Mucosa of stomach (tissue), 1 donor: ENCODE measurements around the gene SERPINB2.

ENCODE experiments used
- H3K27me3 ChIP-seq: one replicate; pipeline ENCODE4 v1.7.0; 2013; ENCODE audit warnings: mild to moderate bottlenecking, low read length; ENCODE audit not compliant: control insufficient read depth, insufficient read depth
- H3K36me3 ChIP-seq: one replicate; pipeline ENCODE4 v1.7.0; 2013; ENCODE audit warnings: low read length; ENCODE audit not compliant: control insufficient read depth, insufficient read depth
- H3K4me1 ChIP-seq: one replicate; pipeline ENCODE4 v1.7.0; 2013; ENCODE audit warnings: mild to moderate bottlenecking, low read length; ENCODE audit not compliant: control insufficient read depth, insufficient read depth
- H3K4me3 ChIP-seq: one replicate; pipeline ENCODE4 v1.7.0; 2013; ENCODE audit warnings: low read length
- H3K9ac ChIP-seq: one replicate; pipeline ENCODE4 v1.7.0; 2013; ENCODE audit warnings: mild to moderate bottlenecking, low read length, moderate library complexity
- H3K9me3 ChIP-seq: one replicate; pipeline ENCODE4 v1.7.0; 2013; ENCODE audit warnings: mild to moderate bottlenecking, low read length, moderate library complexity; ENCODE audit not compliant: control insufficient read depth
- donor health status: Pancreatic carcinoma.

The SERPINB2 gene, protein sequence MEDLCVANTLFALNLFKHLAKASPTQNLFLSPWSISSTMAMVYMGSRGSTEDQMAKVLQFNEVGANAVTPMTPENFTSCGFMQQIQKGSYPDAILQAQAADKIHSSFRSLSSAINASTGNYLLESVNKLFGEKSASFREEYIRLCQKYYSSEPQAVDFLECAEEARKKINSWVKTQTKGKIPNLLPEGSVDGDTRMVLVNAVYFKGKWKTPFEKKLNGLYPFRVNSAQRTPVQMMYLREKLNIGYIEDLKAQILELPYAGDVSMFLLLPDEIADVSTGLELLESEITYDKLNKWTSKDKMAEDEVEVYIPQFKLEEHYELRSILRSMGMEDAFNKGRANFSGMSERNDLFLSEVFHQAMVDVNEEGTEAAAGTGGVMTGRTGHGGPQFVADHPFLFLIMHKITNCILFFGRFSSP

DNA sequence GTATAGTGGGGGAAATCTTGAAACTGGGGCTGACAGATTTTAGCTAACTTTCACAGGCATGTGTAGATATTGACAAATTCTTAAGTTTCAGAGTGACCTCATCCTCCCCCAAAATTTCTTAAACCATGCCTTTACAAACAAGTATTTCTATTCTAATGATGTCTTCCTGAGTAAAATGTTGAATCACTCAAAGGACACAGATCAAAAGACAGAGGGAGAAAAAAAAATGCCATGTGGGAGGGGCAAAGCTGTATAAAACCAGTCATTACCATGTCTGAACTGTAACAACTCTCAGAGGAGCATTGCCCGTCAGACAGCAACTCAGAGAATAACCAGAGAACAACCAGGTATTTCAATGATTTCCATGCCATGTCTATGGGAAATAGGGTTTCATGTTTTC is at the start of gene SERPINB2:
Gene SERPINB2, plus strand, starts transcription at position 282 of the 400 bp plus-strand sequence. CDS start 3,740 bp downstream, outside the sequence.
- no peak within 1 kb of the TSS for H3K9ac ChIP-seq
- no peak within 1 kb of the TSS for H3K4me3 ChIP-seq
- no peaks in the 10 kb centered on the region for H3K9me3 ChIP-seq
- H3K4me1 ChIP-seq, result peaks cover 6% of the 10 kb centered on the region
- no peaks in the 10 kb centered on the region for H3K27me3 ChIP-seq
- no peaks in the 10 kb centered on the region for H3K36me3 ChIP-seq

DNA sequence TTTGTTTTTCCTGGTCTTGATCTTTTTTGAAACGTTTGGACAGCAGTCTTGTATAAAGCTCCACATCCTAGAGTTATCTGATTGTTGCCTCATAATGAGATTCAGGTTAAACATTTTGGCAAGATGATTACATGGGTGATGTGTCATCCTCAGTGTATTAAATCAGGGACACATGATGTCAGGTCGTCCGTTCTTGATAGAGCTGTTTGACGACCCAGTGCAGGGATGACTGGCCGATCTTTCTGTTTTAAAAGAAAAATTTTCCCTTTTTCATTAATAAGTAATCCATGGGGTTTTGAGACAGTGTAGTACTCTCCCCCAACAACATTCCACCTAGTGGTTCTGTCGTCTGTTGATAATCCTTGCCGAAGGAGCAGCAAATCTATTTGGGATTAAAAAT is 44.5 kb upstream of the SERPINB2 start:
- H3K4me3 ChIP-seq, result no peak overlapping the region
- no peaks in the 10 kb centered on the region for H3K27me3 ChIP-seq
- no peaks in the 10 kb centered on the region for H3K4me1 ChIP-seq
- no peak overlapping the region for H3K9ac ChIP-seq
- no peaks in the 10 kb centered on the region for H3K9me3 ChIP-seq
- no peaks in the 10 kb centered on the region for H3K36me3 ChIP-seq

DNA sequence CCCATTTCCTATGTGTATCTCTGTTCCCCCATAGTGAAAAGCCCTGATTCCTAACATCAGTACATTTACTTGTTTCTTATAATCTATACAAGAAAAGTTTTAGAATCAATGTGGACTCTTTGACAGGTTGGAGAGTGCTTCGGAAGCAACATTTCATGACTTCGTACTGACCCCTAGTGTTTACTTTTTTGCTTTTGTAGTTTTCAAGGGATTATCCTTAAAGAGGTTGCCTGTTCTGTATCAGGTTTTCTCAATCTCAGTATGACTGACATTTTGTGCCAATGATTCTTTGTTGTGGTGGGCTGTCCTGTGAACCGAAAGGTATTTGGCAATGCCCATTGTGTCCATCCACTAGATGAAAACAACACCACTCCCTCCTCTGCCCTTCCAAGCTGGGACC is 43.3 kb upstream of the SERPINB2 start:
- H3K9ac ChIP-seq, result no peak overlapping the region
- no peak overlapping the region for H3K4me3 ChIP-seq
- no peaks in the 10 kb centered on the region for H3K4me1 ChIP-seq
- no peaks in the 10 kb centered on the region for H3K9me3 ChIP-seq
- no peaks in the 10 kb centered on the region for H3K36me3 ChIP-seq
- no peaks in the 10 kb centered on the region for H3K27me3 ChIP-seq

DNA sequence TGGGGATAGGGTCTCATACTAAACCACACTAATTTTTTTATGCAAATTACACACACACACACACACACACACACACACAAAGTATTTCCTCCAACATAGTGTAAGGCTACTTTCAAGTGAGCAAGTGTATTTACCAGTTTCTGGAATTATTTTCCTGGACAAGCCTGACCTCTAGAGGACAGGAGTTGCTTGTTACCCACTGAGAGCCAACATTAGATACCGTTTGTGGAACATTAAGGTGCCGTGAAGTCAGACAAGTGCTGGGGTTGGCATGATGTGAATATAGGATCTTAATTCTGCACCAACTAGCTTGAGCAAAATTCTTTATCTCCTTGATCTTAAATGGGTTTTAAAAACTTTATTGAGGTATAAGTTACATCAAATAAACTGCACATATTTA is 39.3 kb upstream of the SERPINB2 start:
- Histone ChIP-seq H3K36me3 (no peaks in the 10 kb centered on the region), H3K4me1 (no peaks in the 10 kb centered on the region), H3K4me3 (no peak overlapping the region), H3K9me3 (no peaks in the 10 kb centered on the region), H3K27me3 (no peaks in the 10 kb centered on the region), H3K9ac (no peak overlapping the region)

DNA sequence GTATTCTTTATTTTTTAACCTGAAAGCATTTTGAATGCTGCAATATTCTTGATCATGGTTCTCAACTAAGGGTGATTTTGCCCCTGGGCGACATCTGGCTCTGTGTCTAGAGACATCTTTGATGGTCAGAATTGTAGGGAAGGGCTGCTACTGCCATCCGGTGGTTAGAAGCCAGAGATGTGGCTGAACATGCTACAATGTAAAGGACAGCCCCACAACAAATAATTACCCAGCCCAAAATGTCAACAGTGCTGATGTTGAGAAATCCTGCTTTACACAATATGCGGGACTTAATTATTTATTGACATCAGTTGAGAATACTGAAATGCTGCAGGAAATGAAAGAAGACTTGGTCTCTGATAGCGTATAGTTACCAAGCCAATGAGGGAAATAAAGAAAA is 37.5 kb upstream of the SERPINB2 start:
- Histone ChIP-seq H3K4me1 (no peaks in the 10 kb centered on the region), H3K9ac (no peak overlapping the region), H3K36me3 (no peaks in the 10 kb centered on the region), H3K27me3 (no peaks in the 10 kb centered on the region), H3K9me3 (no peaks in the 10 kb centered on the region), H3K4me3 (no peak overlapping the region)

DNA sequence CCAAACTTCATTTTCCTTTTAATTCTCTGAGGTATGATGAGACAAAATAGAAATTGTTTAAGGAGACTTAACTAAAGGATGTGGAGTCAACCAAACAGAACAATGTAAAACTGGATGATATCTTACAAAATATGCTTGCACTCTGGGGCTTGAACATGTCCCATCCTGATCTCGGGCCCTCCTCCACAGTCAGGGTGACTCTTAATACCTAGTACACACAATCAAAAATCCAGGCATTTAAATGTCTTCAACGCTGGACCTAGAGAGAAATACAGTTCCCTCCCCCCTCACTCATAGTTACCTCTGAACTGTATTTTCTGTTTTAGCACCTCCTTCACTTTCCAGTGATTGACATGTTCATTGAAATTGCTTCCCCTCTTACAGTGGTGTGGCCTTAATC is 36.9 kb upstream of the SERPINB2 start:
- Histone ChIP-seq H3K36me3 (no peaks in the 10 kb centered on the region), H3K9ac (no peak overlapping the region), H3K9me3 (no peaks in the 10 kb centered on the region), H3K27me3 (no peaks in the 10 kb centered on the region), H3K4me3 (no peak overlapping the region), H3K4me1 (no peaks in the 10 kb centered on the region)

DNA sequence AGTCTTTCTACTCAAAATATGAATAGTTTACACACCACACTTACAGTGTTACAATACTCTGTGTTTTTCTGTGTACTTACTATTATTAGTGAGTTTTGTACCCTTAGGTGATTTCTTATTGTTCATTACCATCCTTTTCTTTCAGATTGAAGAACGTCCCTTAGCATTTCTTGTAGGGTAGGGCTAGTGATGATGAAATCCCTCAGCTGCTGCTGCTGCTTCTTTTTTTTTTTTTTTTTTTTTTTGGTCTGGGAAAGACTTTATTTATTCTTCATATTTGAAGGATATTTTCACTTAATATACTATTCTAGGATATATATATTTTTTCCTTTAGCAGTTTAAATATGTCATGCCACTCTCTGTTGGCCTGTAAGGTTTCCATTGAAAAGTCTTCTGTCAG is 29.0 kb upstream of the SERPINB2 start:
- Histone ChIP-seq H3K9ac (no peak overlapping the region), H3K4me3 (no peak overlapping the region)

DNA sequence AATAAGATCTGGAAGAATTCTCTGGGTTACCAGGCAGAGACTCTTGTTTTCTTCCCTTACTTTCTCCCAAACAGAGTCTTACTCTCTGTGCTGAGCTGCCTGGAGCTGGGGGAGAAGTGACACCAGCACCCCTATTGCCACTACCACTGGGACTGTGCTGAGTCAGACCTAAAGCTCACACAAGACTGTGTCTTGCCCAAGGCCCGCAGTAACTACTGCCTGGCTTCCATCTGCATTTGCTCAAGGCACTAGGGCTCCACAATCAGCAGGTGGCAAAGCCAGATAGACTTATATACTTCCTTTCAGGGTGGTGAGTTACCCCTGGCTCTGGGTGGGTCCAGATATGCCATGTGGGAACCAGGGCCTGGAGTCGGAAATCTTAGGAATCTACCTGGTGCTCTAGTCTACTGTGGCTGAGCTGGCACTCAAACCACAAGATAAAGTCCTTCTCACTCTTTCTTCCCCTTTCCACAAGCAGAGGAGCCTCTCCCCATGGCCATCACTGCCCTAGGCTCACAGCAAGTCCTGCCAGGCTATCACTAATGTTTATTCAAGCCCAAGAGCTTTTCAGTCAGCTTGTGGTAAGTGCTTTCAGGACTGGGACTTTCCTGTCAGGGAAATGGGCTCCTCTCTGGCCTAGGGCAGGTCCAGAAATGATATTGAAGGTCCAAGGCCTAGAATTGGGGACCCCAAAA is 27.6 kb upstream of the SERPINB2 start:
- Histone ChIP-seq H3K27me3 (no peaks in the 10 kb centered on the region), H3K9me3 (no peaks in the 10 kb centered on the region), H3K4me1 (peaks cover 14% of the 10 kb centered on the region), H3K4me3 (no peak overlapping the region), H3K9ac (no peak overlapping the region), H3K36me3 (no peaks in the 10 kb centered on the region)

More for the DNA sequence above, 29.0 kb upstream of the SERPINB2 start:
- peaks cover 14% of the 10 kb centered on the region for H3K4me1 ChIP-seq
- H3K36me3 ChIP-seq, result no peaks in the 10 kb centered on the region
- no peaks in the 10 kb centered on the region for H3K9me3 ChIP-seq
- H3K27me3 ChIP-seq, result no peaks in the 10 kb centered on the region

DNA sequence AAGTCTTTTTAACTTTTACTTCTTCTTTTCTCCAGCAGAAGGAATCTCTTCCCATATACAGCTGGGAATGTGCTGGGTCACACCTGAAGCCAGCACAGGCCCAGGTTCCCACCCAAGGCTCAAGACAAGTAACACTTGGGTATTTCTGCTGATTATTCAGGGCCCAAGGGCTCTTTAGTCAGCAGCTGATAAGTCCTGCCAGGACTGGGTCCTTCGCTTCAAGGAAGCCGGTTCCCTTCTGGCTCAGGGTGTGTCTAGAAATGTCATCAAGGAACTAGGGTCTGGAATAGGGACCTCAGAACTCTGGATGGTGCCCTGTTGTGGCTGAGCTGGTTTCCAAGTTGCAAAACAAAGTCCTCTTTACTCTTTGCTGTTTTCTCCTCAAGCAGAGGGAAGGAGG is 27.0 kb upstream of the SERPINB2 start:
- Histone ChIP-seq H3K27me3 (no peaks in the 10 kb centered on the region), H3K9ac (no peak overlapping the region), H3K9me3 (no peaks in the 10 kb centered on the region), H3K36me3 (no peaks in the 10 kb centered on the region), H3K4me3 (no peak overlapping the region), H3K4me1 (peaks cover 14% of the 10 kb centered on the region)

DNA sequence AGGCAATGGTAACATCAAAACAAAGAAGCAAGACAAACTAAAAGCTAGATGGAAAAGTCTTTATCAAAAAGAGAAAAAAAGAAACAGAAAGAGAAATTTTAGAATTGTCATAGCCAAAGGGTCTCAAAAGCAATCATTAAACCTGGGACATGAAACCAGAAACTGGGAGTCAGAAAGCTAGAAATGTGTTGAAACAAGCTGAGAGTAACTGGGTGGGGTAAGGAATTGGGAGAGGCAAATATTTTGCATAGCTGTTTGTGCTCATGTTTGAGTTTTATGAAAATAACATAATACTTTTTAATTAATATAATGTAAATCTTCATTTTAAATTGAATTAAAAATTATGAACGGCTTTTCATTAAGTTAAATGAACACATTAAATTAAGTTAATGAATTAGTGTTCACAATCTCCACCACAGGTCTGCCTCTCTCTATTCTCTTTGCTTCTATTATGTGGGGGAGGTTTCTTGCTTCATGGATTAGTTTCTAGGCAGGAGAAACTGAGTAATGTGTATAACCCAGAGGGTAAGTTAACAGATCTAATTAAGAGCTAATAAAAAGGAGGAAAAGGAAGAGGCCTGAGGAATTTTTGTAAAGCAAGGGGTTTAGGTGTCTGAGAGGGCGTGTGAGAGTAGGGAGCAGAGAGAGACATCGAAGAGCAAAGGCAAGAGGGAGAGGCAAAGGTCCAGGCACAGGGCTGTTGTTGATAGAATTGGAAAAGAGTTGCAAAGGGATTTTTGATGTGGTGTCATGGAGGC is 20.0 kb upstream of the SERPINB2 start:
- H3K9ac ChIP-seq, result no peak overlapping the region
- no peak overlapping the region for H3K4me3 ChIP-seq
- no peaks in the 10 kb centered on the region for H3K36me3 ChIP-seq
- H3K9me3 ChIP-seq, result no peaks in the 10 kb centered on the region
- no peaks in the 10 kb centered on the region for H3K4me1 ChIP-seq
- H3K27me3 ChIP-seq, result no peaks in the 10 kb centered on the region

DNA sequence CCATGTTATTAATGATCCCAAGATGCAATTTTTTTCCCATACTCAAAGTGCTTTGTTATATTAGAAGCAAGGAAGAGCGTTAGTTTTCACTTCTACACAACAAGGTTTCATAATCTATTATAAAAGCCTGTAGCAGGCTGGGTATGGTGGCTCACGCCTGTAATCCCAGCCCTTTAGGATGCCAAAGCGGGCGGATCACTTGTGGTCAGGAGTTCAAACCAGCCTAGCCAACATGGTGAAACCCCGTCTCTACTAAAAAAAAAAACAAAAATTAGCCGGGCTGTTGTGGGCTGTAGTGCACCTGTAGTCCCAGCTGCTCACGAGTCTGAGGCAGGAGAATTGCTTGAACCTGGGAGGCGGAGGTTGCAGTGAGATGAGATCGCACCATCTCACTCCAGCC is 19.0 kb upstream of the SERPINB2 start:
- H3K9ac ChIP-seq, result no peak overlapping the region
- H3K9me3 ChIP-seq, result no peaks in the 10 kb centered on the region

DNA sequence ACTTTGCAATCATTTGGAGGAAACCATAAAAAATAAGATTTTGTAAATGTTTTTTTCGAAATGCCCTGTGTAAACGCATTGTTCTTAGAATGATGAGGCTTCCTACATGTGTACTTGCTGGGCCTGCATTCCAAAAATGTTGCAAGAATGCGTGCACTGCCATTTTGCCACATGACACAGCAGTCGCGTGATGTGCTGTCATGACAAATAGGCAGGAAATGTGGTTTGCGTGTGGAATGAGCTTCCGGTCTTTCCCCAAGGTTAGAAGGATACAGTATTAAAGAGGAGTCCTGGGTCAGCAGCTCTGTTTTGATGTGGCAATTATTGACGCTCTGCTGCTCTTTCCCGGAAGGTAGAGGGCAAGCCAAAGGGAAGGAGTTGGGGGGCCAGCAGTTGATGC is 18.1 kb upstream of the SERPINB2 start:
- no peak overlapping the region for H3K9ac ChIP-seq
- no peaks in the 10 kb centered on the region for H3K36me3 ChIP-seq
- H3K4me3 ChIP-seq, result no peak overlapping the region
- H3K27me3 ChIP-seq, result no peaks in the 10 kb centered on the region
- no peaks in the 10 kb centered on the region for H3K4me1 ChIP-seq
- H3K9me3 ChIP-seq, result no peaks in the 10 kb centered on the region

More for the DNA sequence above, 19.0 kb upstream of the SERPINB2 start:
- H3K27me3 ChIP-seq, result no peaks in the 10 kb centered on the region
- H3K4me1 ChIP-seq, result no peaks in the 10 kb centered on the region
- no peaks in the 10 kb centered on the region for H3K36me3 ChIP-seq
- H3K4me3 ChIP-seq, result no peak overlapping the region
